ENCODE results near the gene SHROOM3.

DNA sequence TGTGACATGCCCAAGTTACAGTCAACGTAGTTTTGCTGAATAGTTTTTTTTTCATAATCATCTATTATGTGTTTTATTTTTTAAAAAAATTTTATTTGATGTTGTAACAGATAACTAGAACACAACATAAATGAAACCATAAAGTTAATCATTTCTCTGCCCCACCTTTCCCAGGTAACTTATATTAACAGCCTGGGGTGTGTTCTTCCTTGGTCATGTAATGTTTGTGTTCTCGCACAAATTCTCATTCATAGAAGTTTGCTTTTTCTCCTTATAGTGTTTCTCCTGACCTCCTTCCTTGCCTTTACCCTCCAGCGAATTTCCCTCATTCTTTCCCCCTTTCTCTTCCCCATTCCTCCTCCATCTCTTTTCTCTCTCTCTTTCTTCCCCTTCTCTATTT, 248.1 kb downstream of the SHROOM3 start:
- TF ChIP-seq, protein P1, sequence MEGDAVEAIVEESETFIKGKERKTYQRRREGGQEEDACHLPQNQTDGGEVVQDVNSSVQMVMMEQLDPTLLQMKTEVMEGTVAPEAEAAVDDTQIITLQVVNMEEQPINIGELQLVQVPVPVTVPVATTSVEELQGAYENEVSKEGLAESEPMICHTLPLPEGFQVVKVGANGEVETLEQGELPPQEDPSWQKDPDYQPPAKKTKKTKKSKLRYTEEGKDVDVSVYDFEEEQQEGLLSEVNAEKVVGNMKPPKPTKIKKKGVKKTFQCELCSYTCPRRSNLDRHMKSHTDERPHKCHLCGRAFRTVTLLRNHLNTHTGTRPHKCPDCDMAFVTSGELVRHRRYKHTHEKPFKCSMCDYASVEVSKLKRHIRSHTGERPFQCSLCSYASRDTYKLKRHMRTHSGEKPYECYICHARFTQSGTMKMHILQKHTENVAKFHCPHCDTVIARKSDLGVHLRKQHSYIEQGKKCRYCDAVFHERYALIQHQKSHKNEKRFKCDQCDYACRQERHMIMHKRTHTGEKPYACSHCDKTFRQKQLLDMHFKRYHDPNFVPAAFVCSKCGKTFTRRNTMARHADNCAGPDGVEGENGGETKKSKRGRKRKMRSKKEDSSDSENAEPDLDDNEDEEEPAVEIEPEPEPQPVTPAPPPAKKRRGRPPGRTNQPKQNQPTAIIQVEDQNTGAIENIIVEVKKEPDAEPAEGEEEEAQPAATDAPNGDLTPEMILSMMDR (IDR thresholded peaks at IDR 0.05; ENCODE audit: low read depth, low read length) = no peak
- TF ChIP-seq POLR2A (IDR thresholded peaks at IDR 0.05; ENCODE audit: extremely low read depth, insufficient read length) = no peak
- TF ChIP-seq MAX (IDR thresholded peaks at IDR 0.05; ENCODE audit: low read depth, low read length) = no peak

Measured in NB4 (cell line).